Measurements from ENCODE around the gene KCNMA1.
"Not testable (repeated sequence)": the region's sequence is repeated elsewhere in the genome, so short reads cannot be mapped to it uniquely, and the experiment has no call there.

Gene KCNMA1

GRCh38 chr10:77409697-77410471 lies 227.7 kb downstream of the KCNMA1 start:
- no peak for DNase-seq

GRCh38 chr10:77408259-77408658 lies 229.3 kb downstream of the KCNMA1 start:
- DNase-seq: no peak

- DNase-seq: no peak
These were observed 230.7 kb downstream of the KCNMA1 start for GRCh38 chr10:77406764-77407430.

GRCh38 chr10:77405771-77406241 lies 231.8 kb downstream of the KCNMA1 start:
- DNase-seq: peak in 1 of 2 experiments; percentile 11

- DNase-seq: no peak
These were observed 232.8 kb downstream of the KCNMA1 start for GRCh38 chr10:77404810-77405209.

GRCh38 chr10:77403761-77404160 lies 233.8 kb downstream of the KCNMA1 start:
- DNase-seq: no peak

- no peak for DNase-seq
These were observed 235.9 kb downstream of the KCNMA1 start for GRCh38 chr10:77401683-77402082.

- DNase-seq: no peak
These were observed 237.6 kb downstream of the KCNMA1 start for GRCh38 chr10:77400033-77400432.

GRCh38 chr10:77398986-77399755 lies 238.4 kb downstream of the KCNMA1 start:
- DNase-seq: no peak

- no peak for DNase-seq
These were observed 239.1 kb downstream of the KCNMA1 start for GRCh38 chr10:77398558-77398957.

GRCh38 chr10:77397103-77397502 lies 240.5 kb downstream of the KCNMA1 start:
- no peak for DNase-seq

- no peak for DNase-seq
These were observed 241.3 kb downstream of the KCNMA1 start for GRCh38 chr10:77396290-77396689.

GRCh38 chr10:77393821-77394501 lies 243.6 kb downstream of the KCNMA1 start:
- no peak for DNase-seq

- DNase-seq: no peak
These were observed 244.2 kb downstream of the KCNMA1 start for GRCh38 chr10:77393411-77393810.

- DNase-seq: no peak
These were observed 244.8 kb downstream of the KCNMA1 start for GRCh38 chr10:77392851-77393250.

GRCh38 chr10:77392236-77392721 lies 245.3 kb downstream of the KCNMA1 start:
- DNase-seq: no peak

- DNase-seq: peak; percentile 35 to 38
These were observed 245.9 kb downstream of the KCNMA1 start for GRCh38 chr10:77391605-77392235.

GRCh38 chr10:77390481-77390891 lies 247.1 kb downstream of the KCNMA1 start:
- no peak for DNase-seq

- DNase-seq: no peak
These were observed 249.0 kb downstream of the KCNMA1 start for GRCh38 chr10:77388571-77389100.

GRCh38 chr10:77387701-77388100 lies 249.9 kb downstream of the KCNMA1 start:
- DNase-seq: not testable (repeated sequence)

GRCh38 chr10:77387247-77387646 lies 250.4 kb downstream of the KCNMA1 start:
- DNase-seq: no peak

GRCh38 chr10:77386838-77387237 lies 250.8 kb downstream of the KCNMA1 start:
- no peak for DNase-seq
